Upper lobe of right lung (tissue), 1 donor: Measurements from ENCODE around the gene MB. TPM values are rescaled to one million over a fixed set of nuclear protein-coding genes. Genes with fewer than 3 reads are reported as not detected.
A peak's percentile ranks its signal among the peaks of the same experiment; 100 is the strongest.

Experiments used
- ATAC-seq: fragments of 200-7000 bp; cut with Tn5 transposase; one replicate; pipeline ENCODE4 v1.9.1; 2020; ENCODE audit warnings: mild to moderate bottlenecking, moderate library complexity
- DNase-seq: peaks from one replicate; pipeline ENCODE4 v3.0.0-alpha.2; 2020
- H3K27ac ChIP-seq: fragments of 200-600 bp; one replicate; pipeline ENCODE4 v1.8.0; 2022
- H3K27me3 ChIP-seq: fragments of 200-600 bp; one replicate; pipeline ENCODE4 v1.8.0; 2022; ENCODE audit warnings: mild to moderate bottlenecking
- H3K36me3 ChIP-seq: fragments of 200-600 bp; one replicate; pipeline ENCODE4 v1.8.0; 2022
- H3K4me1 ChIP-seq: fragments of 200-600 bp; one replicate; pipeline ENCODE4 v1.8.0; 2022
- H3K4me3 ChIP-seq: fragments of 200-600 bp; one replicate; pipeline ENCODE4 v1.8.0; 2022; ENCODE audit warnings: mild to moderate bottlenecking
- H3K9me3 ChIP-seq: fragments of 200-600 bp; one replicate; pipeline ENCODE4 v1.8.0; 2022
- intact Hi-C: fragments of 100-400 bp; cut with DNase I; formaldehyde crosslinking; loops from one replicate; pipeline ENCODE4 v1.11.0; 2022
- total RNA-seq: library from RNA; stranded (reverse); fragmentation: NEBNext Ultra II Directional; extraction: Animal tissue kit (Norgen Biotek cat#: 25700); gene quantifications from one replicate; pipeline ENCODE4 v1.2.1, GENCODE V29; 2021
- TF ChIP-seq, protein P1 (sequence below): fragments of 200-600 bp; IDR thresholded peaks from one replicate; pipeline ENCODE4 v1.8.0; 2022; ENCODE audit warnings: antibody characterized with exemption
- donor health status: DM: no; HTN: yes; CAD: no; lungs with severe emphysema.

Gene MB
- total RNA-seq, 1 donor from 2014 or later = 2.2 TPM

DNA sequence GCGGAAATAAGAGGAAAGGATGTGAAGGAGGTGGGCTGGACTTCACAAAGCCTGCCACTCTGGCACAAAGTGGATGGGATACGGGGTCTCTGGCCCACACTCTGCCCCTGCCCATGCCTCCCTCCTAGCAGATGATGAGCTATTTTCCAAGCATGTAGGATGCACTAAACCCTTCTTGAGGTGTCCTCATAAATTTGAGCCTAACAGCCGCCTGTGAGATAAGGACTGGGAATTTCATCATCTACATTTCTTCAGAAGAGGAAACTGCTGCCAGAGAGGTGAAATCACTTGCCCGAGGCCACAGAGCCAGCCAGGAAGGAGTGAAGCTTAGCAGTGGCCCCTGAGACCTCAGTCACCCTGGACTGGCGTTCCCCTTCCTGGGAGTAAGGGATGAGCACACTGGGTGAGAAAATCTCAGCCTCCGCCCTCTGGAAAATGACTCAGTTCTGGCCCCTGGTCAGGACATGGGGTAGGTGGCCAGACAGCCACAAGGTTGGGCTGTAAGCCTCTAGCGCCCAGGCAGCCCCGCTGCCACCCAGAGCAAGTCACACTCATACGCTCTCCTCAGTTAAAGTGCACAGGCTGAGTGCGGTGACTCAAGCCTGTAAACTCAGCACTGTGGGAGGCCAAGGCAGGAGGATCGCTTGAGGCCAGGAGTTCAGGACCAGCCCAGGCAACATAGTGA lies 27.9 kb downstream of the MB start:
- Histone ChIP-seq H3K27me3 (no peaks in the 10 kb centered on the region), H3K27ac (peak overlapping the region; percentile 30), H3K4me3 (no peak overlapping the region), H3K36me3 (no peaks in the 10 kb centered on the region), H3K9me3 (no peaks in the 10 kb centered on the region), H3K4me1 (peaks cover 5% of the 10 kb centered on the region)
- TF ChIP-seq, protein P1, sequence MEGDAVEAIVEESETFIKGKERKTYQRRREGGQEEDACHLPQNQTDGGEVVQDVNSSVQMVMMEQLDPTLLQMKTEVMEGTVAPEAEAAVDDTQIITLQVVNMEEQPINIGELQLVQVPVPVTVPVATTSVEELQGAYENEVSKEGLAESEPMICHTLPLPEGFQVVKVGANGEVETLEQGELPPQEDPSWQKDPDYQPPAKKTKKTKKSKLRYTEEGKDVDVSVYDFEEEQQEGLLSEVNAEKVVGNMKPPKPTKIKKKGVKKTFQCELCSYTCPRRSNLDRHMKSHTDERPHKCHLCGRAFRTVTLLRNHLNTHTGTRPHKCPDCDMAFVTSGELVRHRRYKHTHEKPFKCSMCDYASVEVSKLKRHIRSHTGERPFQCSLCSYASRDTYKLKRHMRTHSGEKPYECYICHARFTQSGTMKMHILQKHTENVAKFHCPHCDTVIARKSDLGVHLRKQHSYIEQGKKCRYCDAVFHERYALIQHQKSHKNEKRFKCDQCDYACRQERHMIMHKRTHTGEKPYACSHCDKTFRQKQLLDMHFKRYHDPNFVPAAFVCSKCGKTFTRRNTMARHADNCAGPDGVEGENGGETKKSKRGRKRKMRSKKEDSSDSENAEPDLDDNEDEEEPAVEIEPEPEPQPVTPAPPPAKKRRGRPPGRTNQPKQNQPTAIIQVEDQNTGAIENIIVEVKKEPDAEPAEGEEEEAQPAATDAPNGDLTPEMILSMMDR = no peak
- intact Hi-C loops = loop anchor here (10.0 kb wide), 1 partner anchor 234 kb away; no protein-coding TSS in a partner anchor
- DNase-seq = no peak
- ATAC-seq = peak; percentile 73

- ATAC-seq = no peak
- intact Hi-C loops = loop anchor here (10.0 kb wide), 1 partner anchor 233 kb away; no protein-coding TSS in a partner anchor
- H3K4me3 ChIP-seq = no peak overlapping the region
- no peak for DNase-seq
- no peaks in the 10 kb centered on the region for H3K27me3 ChIP-seq
- H3K4me1 ChIP-seq = peaks cover 5% of the 10 kb centered on the region
- TF ChIP-seq, protein P1 = no peak
- no peaks in the 10 kb centered on the region for H3K36me3 ChIP-seq
- H3K27ac ChIP-seq = no peak overlapping the region
- H3K9me3 ChIP-seq = no peaks in the 10 kb centered on the region
Measured at GRCh38 chr22:35587896-35588295, 29.2 kb downstream of the MB start.

DNA sequence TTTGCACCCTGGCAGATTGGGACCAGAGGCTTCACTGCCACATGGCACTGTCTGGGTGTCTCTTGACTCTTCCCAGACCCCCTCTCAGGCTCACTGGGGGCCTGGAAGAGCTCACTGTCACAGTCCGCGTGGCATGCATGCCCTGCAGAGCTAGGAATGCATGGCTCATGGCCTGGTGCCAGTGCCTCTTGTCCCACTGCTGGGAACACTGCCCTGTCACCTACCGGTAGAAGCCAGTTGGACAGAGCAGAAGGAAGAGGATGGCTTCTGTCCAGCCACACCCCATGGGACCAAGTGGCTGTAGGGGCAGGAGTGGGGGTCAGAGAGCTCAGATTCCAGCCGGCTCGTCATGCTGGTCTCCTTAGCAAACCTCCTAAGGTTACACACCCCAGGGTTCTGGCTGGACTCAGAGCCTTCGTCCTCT lies 29.7 kb downstream of the MB start:
- H3K4me1 ChIP-seq = peaks cover 5% of the 10 kb centered on the region
- ATAC-seq (peak; percentile 55), DNase-seq (peak; percentile 89)
- H3K27ac ChIP-seq = no peak overlapping the region
- H3K27me3 ChIP-seq = no peaks in the 10 kb centered on the region
- H3K36me3 ChIP-seq = no peaks in the 10 kb centered on the region
- H3K9me3 ChIP-seq = no peaks in the 10 kb centered on the region
- intact Hi-C loops = loop anchor here (10.0 kb wide), 1 partner anchor 233 kb away; no protein-coding TSS in a partner anchor
- H3K4me3 ChIP-seq = no peak overlapping the region
- TF ChIP-seq, protein P1 = no peak

DNA sequence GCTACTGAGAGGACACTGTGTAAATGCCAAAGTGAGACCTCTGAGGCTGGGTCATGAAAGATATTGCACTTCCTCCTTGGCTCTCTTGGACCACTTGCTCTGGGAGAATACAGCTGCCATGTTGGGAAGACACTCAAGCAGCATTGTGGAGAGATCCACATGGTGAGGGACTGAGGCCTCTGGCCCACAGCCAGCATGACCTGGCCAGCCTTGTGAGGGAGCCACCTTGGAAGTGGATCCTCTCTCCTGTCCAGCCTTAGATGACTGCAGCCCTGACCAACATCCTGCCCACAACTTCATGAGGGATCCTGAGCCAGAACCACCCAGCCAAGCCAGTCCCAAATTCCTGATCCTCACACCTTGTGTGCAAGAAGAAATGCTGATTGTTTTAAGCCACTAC lies 30.4 kb downstream of the MB start:
- Histone ChIP-seq H3K27me3 (no peaks in the 10 kb centered on the region), H3K36me3 (no peaks in the 10 kb centered on the region), H3K9me3 (no peaks in the 10 kb centered on the region), H3K4me3 (no peak overlapping the region), H3K4me1 (peaks cover 5% of the 10 kb centered on the region), H3K27ac (no peak overlapping the region)
- no peak for ATAC-seq
- TF ChIP-seq, protein P1 = no peak
- no peak for DNase-seq
- intact Hi-C loops = loop anchor here (10.0 kb wide), 1 partner anchor 232 kb away; no protein-coding TSS in a partner anchor

GRCh38 chr22:35582861-35583670 lies 34.1 kb downstream of the MB start:
- Histone ChIP-seq H3K27me3 (no peaks in the 10 kb centered on the region), H3K27ac (no peak overlapping the region), H3K4me1 (no peaks in the 10 kb centered on the region), H3K4me3 (no peak overlapping the region), H3K9me3 (no peaks in the 10 kb centered on the region), H3K36me3 (no peaks in the 10 kb centered on the region)
- ATAC-seq (peak; percentile 85), DNase-seq (no peak)
- intact Hi-C loops = loop anchor here (5.0 to 10.0 kb wide), 2 partner anchors 151 to 228 kb away; no protein-coding TSS in a partner anchor
- TF ChIP-seq, protein P1 = peak; percentile 95
